SH-SY5Y (cell line): Measurements from ENCODE around the gene IFRD2.

Source experiments
- GATA2 ChIP-seq: IDR thresholded peaks from 2 replicates; pipeline ENCODE4 v1.6.1; 2011; ENCODE audit warnings: mild to moderate bottlenecking, low read depth, low read length
- GATA3 ChIP-seq: IDR thresholded peaks from 2 replicates; pipeline ENCODE4 v1.6.1; 2011; ENCODE audit warnings: low read depth, mild to moderate bottlenecking, low read length, moderate library complexity

DNA sequence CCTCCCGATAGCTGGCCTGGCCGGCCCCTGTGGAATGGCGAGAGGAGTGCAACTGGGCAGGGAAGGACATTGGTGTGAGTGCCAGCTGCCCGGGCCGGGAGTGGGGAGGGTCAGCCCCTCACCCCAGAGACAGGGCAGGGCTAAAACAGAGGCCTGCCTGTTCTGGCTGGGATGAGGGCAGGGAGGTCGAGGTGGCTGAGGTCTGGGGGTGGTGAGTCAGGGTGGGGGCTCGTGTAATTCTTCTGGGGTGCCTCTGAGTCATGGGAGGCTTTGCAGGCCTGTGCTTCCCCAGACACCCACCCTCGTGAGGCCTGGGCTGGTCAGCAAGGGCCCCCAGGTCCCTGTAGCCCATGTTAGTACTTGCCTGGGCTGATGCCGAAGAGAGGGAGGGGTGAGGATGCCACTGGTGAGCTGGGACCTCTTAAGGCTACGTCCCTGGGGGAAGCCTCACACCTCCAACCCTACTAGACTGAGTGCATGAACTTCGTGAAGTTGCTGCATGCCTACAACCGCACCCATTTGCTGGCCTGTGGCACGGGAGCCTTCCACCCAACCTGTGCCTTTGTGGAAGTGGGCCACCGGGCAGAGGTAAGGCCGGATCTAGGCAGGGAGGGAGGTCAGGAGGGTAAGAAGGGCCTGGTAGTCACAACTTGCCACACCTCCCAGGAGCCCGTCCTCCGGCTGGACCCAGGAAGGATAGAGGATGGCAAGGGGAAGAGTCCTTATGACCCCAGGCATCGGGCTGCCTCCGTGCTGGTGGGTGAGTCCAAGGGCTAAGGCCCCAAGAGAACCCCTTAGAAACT lies 21.6 kb downstream of the IFRD2 start:
- TF ChIP-seq GATA2 (no peak), GATA3 (no peak)
